Stromal cell of bone marrow (primary cell): ENCODE data around the gene NPLOC4.

Experiments used
- DNase-seq: peaks from one replicate; pipeline ENCODE4 v3.0.0-alpha.2; 2012; ENCODE audit warnings: low read depth

The NPLOC4 gene

DNA sequence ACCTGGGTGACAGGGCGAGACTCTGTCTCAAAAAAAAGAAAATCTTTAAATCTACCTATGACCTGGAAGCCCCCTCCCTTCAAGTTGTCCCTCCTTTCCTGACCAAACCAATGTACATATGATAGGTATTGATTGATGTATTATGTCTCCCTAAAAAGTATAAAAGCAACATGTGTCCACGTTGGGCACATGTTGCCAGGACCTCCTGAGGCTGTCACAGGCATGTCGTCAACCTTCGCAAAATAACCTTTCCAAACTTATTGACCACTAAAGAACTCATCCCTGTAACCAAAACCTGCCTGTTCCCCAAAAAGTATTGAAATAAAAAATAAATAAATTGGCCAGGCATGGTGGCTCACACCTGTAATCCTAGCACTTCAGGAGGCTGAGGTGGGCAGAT lies 25.1 kb upstream of the NPLOC4 start:
- DNase-seq, result no peak

DNA sequence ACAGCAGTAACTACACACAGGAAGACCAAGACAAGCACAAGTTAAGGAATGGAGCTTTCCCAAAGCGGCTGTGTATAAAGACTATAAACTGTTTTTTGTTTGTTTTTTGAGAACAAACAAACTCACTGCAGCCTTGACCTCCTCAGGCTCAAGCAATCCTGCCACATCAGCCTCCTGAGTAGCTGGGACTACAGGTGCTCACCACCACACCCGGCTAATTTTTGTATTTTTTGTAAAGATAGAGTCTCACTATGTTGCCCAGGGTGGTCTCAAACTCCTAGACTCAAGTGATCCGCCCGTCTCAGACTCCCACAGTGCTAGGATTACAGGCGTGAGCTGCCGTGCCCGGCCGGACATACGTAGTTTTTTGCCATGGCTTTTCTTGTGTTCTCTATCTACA lies 23.5 kb upstream of the NPLOC4 start:
- no peak for DNase-seq

DNA sequence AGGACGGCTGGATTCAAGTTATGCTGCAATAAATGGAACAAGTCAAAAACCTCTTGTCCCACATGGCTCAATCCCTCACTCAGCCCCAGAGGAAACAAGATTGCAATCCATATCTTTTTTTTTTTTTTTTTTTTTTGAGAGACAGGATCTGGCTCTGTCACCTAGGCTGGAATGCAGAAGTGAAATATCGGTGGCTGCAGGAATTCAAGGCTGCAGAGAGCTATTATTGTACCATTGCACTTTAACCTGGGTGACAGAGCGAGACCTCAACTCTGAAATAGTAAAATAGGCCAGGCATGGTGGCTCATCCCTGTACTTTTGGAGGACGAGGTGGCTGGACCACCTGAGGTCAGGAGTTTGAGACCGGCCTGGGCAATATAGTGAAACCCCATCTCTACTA lies 22.1 kb upstream of the NPLOC4 start:
- no peak for DNase-seq

DNA sequence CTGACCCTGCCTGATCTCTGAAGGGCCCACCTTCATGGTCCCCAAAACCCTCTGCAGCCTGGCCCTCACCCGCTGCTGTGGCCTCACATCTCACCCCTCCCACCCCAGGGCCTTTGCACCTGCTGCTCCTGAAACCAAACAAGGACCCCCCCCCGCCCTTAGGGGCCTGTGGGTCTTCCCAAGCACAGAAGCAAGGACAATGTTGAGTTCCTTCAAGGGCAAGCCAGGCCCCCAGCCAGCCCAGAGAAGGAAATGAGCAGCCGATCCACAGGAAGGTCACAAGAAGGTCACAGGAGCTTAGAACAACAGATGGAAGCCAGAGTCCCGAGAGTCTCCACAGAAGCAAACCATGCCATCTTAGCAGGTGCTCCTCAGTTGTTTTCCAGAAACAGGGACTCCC lies 19.9 kb upstream of the NPLOC4 start:
- DNase-seq, result no peak

DNA sequence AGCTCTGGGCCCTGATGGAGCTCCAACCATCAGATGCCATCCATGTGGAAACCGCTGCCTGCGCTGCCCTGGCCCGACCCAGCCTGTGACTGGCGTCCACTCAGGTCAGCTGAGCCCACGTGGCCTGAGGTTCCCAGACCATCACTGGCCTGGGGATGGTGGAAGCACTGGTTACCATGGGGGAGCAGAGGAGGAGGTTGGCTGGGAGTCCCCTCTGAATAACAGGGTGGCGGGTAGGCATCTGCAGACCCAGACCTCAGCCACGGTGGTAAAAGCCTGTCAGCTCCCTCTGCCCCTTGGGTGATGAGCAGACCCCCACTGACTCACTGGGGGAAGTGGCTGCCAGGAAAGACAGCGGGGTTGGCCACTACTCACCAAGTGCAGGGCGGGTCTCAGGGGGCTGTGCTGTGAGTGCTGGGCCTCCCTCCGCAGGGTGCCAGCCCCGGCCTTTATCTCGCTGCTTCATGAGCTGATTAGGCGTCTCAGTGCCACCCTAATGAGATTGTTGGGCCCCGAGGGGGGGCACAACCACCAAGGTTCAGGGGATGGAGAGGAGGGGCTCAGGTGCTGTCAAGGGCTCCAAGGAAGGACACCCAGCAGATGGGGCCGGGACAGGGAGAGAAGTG lies 19.3 kb upstream of the NPLOC4 start, which contains the start of gene PDE6G:
Gene PDE6G (minus strand): TSS at position 425 of the 626 bp plus-strand sequence. CDS start 3,237 bp downstream, outside the sequence.
- DNase-seq, result no peak

DNA sequence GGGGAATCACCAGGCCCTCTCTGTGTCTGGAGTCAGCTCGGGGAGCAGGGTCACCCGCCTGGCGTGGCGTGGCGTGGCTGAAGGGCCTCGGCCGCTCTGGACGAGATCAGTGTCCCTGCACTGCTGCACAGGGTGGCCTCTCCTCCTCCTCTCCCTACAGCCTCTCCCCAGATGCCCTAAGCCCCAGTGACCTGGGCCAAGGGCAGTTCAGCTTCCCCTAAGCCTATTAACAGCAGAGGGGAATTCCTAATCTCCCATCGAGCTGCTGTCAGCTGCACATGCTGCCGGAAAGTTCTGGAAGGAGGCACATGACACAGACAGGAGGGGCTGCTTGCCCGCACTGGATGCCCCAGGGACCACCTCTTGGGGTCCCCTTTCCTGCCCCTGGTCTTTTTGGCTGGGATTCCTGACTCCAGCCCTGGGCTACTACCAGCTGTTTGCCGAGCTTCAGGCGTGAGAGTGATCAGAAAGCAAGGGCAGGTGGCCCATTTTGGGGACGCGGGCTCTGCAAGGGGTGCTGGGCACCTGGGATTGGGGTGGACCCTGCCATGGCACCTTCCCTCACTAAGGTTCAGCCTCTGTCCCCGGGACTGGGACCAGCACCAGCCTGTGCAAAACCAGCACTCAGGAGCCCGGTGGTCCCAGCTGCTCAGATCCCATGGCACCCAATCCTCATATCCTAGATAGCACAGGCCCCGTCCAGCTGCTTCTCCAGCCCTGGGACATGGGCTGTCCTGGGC lies 18.6 kb upstream of the NPLOC4 start:
- DNase-seq, result no peak

DNA sequence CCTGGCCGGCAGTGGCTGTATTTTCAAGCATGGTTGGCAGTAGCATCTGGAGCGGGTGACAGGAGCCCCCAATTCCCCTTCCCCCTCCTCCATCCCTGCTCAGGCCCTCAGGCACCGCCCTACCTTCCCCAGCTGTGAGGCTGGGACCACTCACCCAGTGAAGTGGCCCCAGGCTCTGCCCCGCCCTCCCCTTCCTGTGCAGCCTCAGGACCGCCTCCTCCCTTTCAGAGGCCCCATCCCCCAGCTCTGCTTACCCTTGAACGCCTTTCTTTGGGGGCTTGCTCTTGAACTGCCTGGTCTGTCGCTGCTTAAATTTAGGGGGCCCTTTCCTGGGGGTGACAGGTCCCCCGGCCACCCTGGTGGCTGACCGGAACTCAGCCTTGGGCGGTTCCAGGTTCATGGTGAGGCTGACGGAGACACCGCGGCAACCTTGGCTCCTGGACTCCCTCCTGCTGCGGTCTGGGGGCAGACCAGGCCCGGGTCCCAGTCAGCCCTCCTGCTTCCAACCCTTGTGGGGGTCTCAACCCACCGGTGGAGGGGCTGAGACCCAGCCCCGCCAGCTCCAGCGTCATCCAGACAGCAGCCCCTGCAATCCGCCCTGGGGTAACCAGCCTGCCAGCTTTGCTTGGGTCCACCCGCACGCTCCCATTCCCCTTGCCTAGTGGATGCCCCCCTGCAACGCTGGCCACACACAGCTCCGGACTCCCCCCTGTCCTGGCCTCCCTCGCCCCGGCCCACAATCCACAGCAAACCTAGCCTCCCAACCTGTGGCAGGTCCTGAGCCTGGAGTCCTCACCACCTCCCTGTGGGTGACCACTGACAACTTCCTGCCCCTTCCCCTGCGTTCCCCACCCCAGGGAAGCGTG lies 16.2 kb upstream of the NPLOC4 start:
- no peak for DNase-seq

DNA sequence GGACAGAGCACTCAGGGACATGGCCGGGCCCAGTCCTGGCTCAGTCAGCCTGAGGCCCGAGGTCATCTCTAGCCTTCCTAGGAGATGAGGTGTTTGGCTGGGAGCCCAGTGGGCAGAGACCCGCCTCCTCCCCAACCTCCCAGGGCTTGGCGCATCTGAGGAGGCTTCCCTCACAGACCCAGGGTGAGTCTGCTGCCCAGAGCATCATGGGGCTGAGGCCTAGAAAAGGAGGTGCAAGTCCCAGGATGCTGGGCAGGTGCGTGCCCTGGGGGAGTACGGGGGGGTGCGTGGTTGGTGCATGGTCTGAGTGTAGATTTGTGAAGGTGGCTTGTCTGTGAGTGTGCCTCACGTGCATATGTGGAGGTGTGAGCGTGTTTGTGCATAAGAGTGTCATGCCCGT lies 14.8 kb upstream of the NPLOC4 start:
- DNase-seq, result peak; percentile 62

DNA sequence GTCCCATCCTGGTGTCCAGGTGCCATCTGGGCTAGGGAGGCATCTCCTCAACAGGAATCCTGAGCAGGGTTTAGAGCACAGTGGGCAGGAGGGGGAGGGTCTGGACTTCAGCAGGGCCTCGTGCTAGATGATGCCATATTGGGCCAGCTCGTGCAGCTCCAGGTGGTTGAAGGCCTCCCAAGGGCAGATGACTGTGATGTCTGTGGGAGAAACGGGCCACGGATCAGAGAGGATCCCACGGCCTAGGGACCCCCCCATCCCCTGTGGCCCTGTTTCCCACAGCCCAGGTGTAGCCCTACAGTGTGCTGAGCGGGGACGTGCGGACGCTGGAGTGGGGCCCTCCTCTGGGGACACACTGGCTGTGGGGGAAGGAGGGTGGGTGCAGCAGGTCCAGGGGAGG lies 14.0 kb upstream of the NPLOC4 start:
- DNase-seq, result no peak

DNA sequence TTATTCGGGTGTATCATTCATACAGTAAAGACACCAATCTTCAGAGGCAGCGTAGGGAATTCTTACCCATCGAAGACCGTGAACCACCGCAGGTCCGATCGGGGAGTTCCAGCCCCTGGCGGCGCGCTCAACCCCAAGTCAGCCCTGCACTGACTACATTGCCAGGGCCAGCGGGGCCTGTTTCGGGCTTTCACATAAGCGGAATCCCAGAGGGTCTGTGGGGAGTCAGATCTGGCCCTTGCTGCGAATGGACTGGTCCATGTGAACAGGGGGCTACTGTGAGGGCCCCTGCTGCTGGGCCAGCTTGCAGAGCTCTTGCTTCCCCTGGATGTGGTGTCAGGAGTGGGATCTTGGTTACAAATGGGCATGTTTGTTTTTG lies 11.8 kb upstream of the NPLOC4 start:
- no peak for DNase-seq

DNA sequence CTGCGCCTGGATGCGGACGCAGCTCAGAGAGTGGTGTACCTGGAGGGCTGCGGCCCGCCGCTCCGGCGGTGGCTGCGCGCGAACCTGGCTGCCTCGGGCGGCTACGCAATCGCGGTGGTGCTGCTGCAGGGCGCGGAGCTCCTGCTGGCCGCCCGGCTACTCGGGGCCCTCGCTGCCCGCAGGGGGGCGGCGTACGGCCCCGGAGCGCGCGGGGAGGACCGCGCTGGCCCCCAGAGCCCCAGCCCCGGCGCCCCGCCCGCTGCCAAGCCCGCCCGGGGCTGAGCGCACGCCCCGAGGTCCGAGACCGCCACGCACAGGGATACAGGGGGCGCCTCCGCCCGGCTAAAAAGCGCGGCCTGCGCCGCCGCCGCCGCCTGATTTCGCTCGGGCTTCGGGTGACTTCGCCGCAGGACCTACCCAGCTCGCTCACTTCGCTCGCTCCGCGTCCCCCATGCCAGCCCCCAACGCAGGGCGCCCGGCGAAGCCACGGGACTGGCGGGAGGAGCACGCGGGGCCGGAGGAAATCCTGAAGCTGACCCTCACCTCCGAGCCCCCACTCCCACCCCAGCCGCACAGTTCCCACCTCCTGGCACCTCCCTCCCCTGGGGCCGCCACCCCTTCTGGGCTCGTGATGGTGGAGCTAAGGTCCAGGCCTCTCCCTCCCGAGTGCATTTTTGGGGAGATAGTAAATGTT lies 11.2 kb upstream of the NPLOC4 start:
- no peak for DNase-seq

DNA sequence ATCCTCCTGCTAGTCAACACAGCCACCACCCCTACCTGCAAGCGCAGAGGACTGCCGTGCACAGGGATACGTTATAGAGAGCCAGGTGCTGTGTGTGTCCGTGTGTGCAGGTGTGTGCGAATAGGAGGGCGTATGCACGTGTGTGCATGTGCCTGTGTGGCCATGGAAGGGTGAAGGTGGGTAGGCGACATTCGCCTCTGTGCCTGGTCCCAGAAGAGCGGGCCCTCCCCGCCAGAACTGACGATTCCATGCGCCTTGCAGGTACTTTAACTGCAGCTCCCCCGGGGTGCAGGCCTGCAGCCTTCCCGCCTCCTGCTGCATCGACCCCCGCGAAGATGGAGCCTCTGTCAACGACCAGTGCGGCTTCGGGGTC lies 10.7 kb upstream of the NPLOC4 start:
- no peak for DNase-seq

DNA sequence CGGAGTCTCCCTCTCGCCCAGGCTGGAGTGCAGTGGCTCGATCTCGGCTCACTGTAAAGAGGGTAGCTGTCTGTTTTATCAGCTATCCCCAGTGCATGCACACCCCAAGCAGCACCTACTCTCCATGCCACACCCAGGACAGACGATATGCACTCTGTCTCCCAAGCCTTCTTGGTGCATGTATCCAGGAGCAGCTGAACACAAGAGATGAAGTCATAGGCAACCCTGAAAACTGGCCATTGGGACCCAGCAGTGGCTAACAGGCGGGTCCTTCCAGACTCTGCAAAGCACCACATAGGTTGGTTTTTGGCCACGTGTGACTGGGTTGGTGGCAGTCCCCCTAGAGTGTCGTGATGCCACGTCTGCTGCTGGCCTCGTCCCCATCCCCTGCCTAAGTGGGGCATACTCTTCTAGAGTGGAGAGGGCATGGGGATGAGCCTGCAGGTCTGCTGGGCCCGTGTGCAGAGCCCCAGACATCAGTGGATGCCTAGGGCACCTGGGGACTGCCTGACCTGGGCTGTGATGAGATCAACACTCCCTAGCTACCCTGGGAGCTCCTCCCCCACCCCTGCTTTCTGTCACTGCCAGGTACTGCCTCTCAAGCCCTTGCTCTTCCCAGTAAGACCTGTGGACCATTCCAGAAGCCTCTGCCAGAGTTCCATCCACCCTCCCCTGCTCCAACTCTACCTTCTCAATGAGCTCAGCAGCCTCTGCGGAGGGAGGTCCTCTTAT lies 10.1 kb upstream of the NPLOC4 start:
- no peak for DNase-seq

DNA sequence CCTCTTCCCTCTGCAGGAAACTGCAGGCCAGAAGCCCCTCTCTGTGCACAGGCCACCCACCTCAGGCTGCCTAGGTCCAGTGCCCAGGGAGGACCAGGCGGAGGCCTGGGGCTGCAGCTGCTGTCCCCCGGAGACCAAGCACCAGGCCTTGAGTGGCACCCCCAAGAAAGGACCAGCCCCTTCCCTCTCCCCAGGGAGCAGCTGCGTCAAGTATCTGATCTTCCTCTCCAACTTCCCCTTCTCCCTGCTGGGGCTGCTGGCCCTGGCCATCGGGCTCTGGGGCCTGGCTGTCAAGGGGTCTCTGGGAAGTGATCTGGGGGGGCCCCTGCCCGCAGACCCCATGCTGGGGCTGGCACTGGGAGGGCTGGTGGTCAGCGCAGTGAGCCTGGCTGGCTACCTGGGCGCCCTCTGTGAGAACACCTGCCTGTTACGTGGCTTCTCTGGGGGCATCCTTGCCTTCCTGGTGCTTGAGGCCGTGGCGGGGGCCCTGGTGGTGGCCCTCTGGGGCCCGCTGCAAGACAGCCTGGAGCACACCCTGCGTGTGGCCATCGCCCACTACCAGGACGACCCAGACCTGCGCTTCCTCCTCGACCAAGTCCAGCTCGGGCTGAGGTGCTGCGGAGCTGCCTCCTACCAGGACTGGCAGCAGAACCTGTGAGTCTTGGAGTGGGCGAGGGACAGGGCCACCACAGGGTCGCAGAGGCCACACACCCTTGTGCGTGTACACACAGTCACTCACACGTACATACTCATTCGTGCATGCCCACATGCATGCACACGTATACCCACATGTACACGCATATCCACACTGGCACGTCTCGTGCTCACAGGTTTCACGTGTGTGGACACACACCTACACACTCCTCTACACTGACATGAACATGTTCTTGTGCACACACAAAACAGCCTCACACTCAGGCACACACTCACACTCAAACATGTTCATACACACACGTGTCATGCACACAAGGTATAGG lies 8.4 kb upstream of the NPLOC4 start:
- no peak for DNase-seq

DNA sequence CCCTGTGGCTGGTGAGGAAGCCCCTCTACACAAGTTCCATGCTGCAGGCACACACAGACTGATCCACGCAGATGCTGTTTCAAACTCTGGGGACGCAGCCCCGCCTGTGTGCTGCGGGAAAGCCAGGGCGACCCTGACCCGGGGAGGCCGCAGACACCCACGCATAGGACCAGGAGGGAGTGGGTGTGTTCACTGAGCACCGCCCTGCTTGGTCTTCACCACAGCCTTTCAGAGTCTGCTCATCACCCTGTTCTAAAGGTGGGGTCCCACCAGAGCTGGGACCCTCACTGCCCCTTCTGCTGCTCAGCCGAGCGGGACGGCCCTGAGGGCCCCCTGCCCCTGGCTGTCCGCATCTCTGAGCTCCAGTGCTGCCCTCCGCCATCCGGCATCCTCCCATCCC lies 7.6 kb upstream of the NPLOC4 start:
- DNase-seq, result no peak

DNA sequence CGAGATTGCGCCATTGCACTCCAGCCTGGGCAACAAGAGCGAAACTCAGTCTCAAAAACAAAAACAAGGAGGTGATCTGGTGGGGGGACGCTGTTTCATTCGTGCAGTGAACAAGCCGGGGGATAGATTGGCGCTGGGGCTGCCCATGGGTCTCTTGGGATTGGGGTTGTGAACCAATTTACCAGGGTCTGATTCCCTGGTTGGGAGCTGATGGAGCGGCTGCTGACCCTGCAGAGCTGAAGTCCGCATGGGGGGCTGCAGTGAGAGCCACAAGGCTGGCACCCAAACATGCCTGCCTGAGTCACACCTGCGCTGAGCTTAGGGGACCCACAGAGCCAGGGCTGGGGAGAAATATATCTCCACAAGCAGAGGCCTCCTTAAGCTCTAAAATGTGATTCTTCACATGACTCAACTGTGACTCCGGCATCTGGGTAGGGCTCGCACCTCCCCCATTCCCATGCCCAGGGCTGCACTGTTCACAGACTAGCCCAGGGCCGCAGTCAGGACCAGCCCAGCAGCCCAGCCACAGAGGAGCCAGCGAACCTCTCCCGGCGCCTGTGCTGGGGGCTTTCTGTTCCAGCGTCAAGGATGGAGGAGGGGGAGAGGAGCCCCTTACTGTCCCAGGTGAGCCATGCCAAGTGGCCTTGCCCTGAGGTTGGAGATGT lies 5.0 kb upstream of the NPLOC4 start:
- DNase-seq, result peak; percentile 30

DNA sequence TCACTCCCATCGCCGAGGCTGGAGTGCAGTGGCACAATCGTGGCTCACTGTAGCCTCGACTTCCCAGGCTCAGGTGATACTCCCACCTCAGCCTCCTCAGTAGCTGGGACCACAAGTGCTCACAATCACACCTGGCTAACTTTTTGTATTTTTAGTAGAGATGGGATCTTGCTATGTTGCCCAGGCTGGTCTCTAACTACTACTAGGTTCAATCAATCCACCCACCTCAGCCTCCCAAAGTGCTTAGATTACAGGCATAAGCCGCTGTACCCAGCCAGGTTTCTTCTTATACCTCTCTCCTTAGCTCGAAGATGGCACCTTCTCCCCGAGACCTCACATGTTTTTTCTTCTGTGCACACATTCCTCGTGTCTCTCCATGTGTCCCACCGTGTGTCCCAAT lies 3.1 kb upstream of the NPLOC4 start:
- DNase-seq, result no peak

DNA sequence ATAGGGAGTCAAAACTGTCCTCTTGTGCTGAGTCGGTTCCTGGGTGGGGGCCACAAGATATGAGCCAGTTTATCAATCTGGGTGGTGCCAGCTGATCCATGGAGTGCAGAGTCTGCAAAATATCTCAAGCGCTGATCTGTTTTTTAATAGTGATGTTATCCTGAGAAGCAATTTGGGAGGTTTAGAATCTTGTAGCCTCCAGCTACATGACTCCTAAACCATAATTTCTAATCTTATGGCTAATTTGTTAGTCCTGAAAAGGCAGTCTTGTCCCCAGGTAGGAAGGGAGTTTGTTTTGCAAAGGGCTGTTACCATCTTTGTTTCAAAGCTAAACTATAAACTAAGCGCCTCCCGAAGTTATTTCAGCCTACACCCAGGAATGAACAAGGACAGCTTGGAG lies 1.8 kb upstream of the NPLOC4 start:
- DNase-seq, result no peak

DNA sequence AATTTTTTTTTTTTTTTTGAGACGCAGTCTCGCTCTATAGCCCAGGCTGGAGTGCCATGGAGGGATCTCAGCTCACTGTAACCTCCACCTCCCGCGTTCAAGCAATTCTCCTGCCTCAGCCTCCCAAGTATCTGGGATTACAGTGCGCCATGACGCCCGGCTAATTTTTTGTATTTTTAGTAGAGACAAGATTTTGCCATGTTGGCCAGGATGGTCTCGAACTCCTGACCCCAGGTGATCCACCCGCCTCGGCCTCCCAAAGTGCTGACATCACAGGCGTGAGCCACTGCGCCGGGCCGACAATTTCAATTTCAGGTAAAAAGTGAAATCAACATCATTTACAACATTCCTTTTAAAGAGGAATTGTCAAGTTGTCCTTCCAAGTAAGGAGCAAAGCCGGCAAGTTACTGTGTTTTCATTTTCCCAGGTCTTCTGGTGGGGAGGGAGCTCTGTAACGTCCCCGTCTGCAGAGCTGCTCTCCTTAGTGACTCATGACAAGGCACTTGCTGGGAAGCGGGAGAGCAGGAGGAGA lies 873 bp downstream of the NPLOC4 start:
- peak; percentile 28 for DNase-seq

DNA sequence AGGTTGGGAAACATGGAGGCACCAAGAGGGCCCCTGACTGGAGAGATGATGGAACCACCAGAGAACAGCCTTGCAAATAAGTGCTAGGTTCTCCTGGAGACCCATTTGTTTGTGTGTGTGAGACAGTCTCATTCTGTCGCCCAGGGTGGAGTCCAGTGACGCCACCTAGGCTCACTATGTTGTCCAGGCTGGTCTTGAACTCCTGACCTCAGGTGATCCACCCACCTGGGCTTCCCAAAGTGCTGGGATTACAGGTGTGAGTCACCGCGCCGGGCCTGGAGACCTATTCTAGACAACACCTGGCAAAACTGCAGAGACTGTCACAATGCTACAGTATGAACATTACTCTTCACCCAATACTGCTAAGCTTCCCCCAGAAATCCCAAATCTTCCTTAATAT lies 1.5 kb downstream of the NPLOC4 start:
- DNase-seq, result no peak
